SK-N-MC (cell line): ENCODE results near the gene SFRP5.

Experiments used
- EZH2 ChIP-seq: fragments of 200-600 bp; sonication (generic); IDR thresholded peaks from one replicate; pipeline ENCODE4 v1.6.1; 2017; ENCODE audit warnings: antibody characterized with exemption
- FOXP2 ChIP-seq: optimal IDR thresholded peaks from 2 replicates; pipeline ENCODE3; 2011; ENCODE audit warnings: mild to moderate bottlenecking, moderate library complexity; ENCODE audit not compliant: insufficient read depth; ENCODE audit errors: extremely low read length, control extremely low read depth
- POLR2AphosphoS5 ChIP-seq: IDR thresholded peaks from 2 replicates; pipeline ENCODE4 v1.6.1; 2012; ENCODE audit warnings: mild to moderate bottlenecking, low read depth, low read length, borderline replicate concordance

- TF ChIP-seq POLR2AphosphoS5 (no peak), EZH2 (no peak), FOXP2 (no peak)
Measured at GRCh38 chr10:97760461-97761257, 11.1 kb downstream of the SFRP5 start.
